Panc1 (cell line): ENCODE results near the gene LAMA5. TPM values are rescaled to one million over a fixed set of nuclear protein-coding genes. Genes with fewer than 3 reads are reported as not detected.

Source experiments
- ATAC-seq: fragments of 200-7000 bp; cut with Tn5 transposase; 2 replicates; pipeline ENCODE4 v1.9.1; 2020; ENCODE audit warnings: mild to moderate bottlenecking, moderate library complexity
- BruUV-seq: library from RNA; stranded (reverse); fragments of 400-500 nt; replicated peaks from 2 replicates; lab custom pipeline; 2021; lab: Mats Ljungman, UMichigan
- CTCF ChIA-PET: fragments of 300-600 bp; sonication (Branson Sonifier 250); formaldehyde crosslinking; loops from one replicate; lab custom pipeline; 2022; ENCODE audit warnings: antibody characterized with exemption; lab: Charles Lee
- POLR2A ChIA-PET: fragments of 300-600 bp; sonication (Branson Sonifier 250); formaldehyde crosslinking; loops from one replicate; lab custom pipeline; 2022; ENCODE audit warnings: antibody characterized with exemption; lab: Charles Lee
- DNase-seq: peaks from one replicate; pipeline ENCODE4 v3.0.0-alpha.2; 2010; ENCODE audit warnings: low read depth, low spot score
- H3K27ac ChIP-seq: 2 replicates; pipeline ENCODE4 v1.5.1; 2011; ENCODE audit warnings: mild to moderate bottlenecking, low read length, inconsistent platforms
- H3K27me3 ChIP-seq: fragments of 200-500 bp; sonication (Bioruptor generic); 2 replicates; pipeline ENCODE4 v1.6.0; 2014; ENCODE audit warnings: low read length, inconsistent platforms; ENCODE audit not compliant: control insufficient read depth, insufficient read depth
- H3K36me3 ChIP-seq: fragments of 200-500 bp; sonication (Bioruptor generic); 2 replicates; pipeline ENCODE4 v1.5.1; 2014; ENCODE audit warnings: inconsistent platforms, mild to moderate bottlenecking, low read length, moderate library complexity; ENCODE audit not compliant: control insufficient read depth, insufficient read depth
- H3K4me1 ChIP-seq: 2 replicates; pipeline ENCODE4 v1.5.1; 2011; ENCODE audit warnings: inconsistent platforms, mild to moderate bottlenecking, low read length, moderate library complexity; ENCODE audit not compliant: control insufficient read depth, insufficient read depth
- H3K4me3 ChIP-seq, 2 experiments: 2 replicates each; pipeline ENCODE4 v1.5.1; 2011 to 2012; ENCODE audit warnings: low read depth in 2 of 2, low read length in 2 of 2, mild to moderate bottlenecking in 2 of 2, inconsistent platforms in 1 of 2, moderate library complexity in 1 of 2
- H3K9me3 ChIP-seq: fragments of 200-500 bp; sonication (Bioruptor generic); 2 replicates; pipeline ENCODE4 v1.5.1; 2014; ENCODE audit warnings: low read depth, mild to moderate bottlenecking, inconsistent platforms, low read length, moderate library complexity; ENCODE audit not compliant: control insufficient read depth, insufficient read depth
- CTCF ChIP-seq: fragments of 450-650 bp; IDR thresholded peaks from 2 replicates; pipeline ENCODE4 v1.5.1; 2017; ENCODE audit warnings: mild to moderate bottlenecking
- POLR2AphosphoS5 ChIP-seq: IDR thresholded peaks from 2 replicates; pipeline ENCODE4 v1.6.1; 2012; ENCODE audit warnings: mild to moderate bottlenecking, low read depth, low read length, moderate library complexity
- SIN3A ChIP-seq: IDR thresholded peaks from 2 replicates; pipeline ENCODE4 v1.6.1; 2012; ENCODE audit warnings: low read depth, mild to moderate bottlenecking, low read length, moderate library complexity, borderline replicate concordance; ENCODE audit not compliant: insufficient read depth
- TCF7L2 ChIP-seq: IDR thresholded peaks from 2 replicates; pipeline ENCODE4 v1.6.1; 2011; ENCODE audit warnings: mild to moderate bottlenecking, low read depth, low read length, inconsistent platforms
- in situ Hi-C: cut with HindIII; loops from 2 replicates; pipeline ENCODE4 v1.10.0; 2016; ENCODE audit warnings: low sequenced_read_pairs, low pct_unique_long_range_greater_than_20kb
- intact Hi-C: fragments of 100-400 bp; cut with micrococcal nuclease; formaldehyde crosslinking; loops from one replicate; pipeline ENCODE4 v1.10.0; 2022; ENCODE audit not compliant: unreplicated experiment
- total RNA-seq: library from RNA; stranded (reverse); gene quantifications from one replicate; pipeline ENCODE4 v1.2.1, GENCODE V29; 2021; ENCODE audit not compliant: unreplicated experiment
- TF ChIP-seq, protein P1 (sequence below), 2 experiments: IDR thresholded peaks; 2 replicates each; pipeline ENCODE4 v1.6.1; 2011 to 2012; ENCODE audit warnings: low read depth in 2 of 2, control low read depth in 1 of 2, low read length in 1 of 2, mild to moderate bottlenecking in 1 of 2, moderate library complexity in 1 of 2; ENCODE audit not compliant: insufficient read depth in 1 of 2

Gene LAMA5
- total RNA-seq, 1 experiment from 2014 or later: 497 TPM

- TF ChIP-seq TCF7L2 (no peak), SIN3A (no peak), CTCF (no peak), POLR2AphosphoS5 (no peak)
- TF ChIP-seq, protein P1, sequence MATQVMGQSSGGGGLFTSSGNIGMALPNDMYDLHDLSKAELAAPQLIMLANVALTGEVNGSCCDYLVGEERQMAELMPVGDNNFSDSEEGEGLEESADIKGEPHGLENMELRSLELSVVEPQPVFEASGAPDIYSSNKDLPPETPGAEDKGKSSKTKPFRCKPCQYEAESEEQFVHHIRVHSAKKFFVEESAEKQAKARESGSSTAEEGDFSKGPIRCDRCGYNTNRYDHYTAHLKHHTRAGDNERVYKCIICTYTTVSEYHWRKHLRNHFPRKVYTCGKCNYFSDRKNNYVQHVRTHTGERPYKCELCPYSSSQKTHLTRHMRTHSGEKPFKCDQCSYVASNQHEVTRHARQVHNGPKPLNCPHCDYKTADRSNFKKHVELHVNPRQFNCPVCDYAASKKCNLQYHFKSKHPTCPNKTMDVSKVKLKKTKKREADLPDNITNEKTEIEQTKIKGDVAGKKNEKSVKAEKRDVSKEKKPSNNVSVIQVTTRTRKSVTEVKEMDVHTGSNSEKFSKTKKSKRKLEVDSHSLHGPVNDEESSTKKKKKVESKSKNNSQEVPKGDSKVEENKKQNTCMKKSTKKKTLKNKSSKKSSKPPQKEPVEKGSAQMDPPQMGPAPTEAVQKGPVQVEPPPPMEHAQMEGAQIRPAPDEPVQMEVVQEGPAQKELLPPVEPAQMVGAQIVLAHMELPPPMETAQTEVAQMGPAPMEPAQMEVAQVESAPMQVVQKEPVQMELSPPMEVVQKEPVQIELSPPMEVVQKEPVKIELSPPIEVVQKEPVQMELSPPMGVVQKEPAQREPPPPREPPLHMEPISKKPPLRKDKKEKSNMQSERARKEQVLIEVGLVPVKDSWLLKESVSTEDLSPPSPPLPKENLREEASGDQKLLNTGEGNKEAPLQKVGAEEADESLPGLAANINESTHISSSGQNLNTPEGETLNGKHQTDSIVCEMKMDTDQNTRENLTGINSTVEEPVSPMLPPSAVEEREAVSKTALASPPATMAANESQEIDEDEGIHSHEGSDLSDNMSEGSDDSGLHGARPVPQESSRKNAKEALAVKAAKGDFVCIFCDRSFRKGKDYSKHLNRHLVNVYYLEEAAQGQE (IDR thresholded peaks at IDR 0.05; ENCODE audit: insufficient read depth in 1 of 2, low read depth in 2 of 2, low read length in 1 of 2): no peak
- DNase-seq: no peak
- in situ Hi-C loops: no loop called here
- Histone ChIP-seq H3K4me1 (no peaks in the 10 kb centered on the region), H3K9me3 (no peaks in the 10 kb centered on the region), H3K27ac (no peak overlapping the region), H3K4me3 (no peak overlapping the region), H3K27me3 (no peaks in the 10 kb centered on the region), H3K36me3 (peaks cover 3% of the 10 kb centered on the region; the same call in 1 of the 2 replicates)
- BruUV-seq: no TSS peak
- ChIA-PET POLR2A (no interaction called here), CTCF (interaction anchor here (0.6 kb wide), 1 partner anchor 8 kb away, joined by 3 read pairs; no protein-coding TSS in a partner anchor)
- intact Hi-C loops: no loop called here
- no peak for ATAC-seq
These were observed 73.2 kb downstream of the LAMA5 start for GRCh38 chr20:62293946-62294345.

DNA sequence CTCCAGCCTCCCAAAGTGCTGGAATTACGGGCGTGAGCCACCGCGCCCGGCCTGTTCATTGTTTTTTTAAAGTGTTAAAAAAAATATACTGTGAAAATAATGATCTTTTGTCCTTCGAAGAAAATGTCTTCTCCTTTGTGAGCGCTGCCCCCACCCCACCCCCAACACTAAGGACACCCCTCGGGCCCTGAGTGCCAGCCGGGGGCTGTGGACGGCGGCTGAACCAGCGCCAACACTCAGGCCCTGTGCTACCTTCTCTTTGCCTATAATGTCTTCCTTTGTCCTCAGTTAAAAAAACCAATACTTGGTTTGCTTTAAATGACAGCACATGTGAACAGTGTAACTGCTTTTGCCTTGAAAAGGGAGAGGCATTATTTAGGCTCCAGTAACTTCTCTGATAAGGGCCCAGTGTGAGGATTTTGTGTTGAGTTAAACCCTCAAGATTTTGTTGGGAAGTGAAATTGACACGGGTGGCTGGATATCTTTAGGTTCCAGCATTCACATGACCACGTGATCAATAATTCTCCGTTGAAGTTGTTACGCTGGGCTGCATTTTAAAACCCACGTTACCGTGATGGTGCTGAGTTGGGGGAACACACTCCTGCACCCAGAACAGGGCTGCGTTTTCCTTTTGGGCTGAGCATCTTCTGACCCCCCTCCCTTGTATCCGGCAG, 73.9 kb downstream of the LAMA5 start:
- no peak overlapping the region for H3K27ac ChIP-seq
- DNase-seq: no peak
- no peak for TF ChIP-seq SIN3A
- no peak for TF ChIP-seq TCF7L2
- TF ChIP-seq POLR2AphosphoS5: no peak
- no peak for TF ChIP-seq CTCF
- TF ChIP-seq, protein P1 (IDR thresholded peaks at IDR 0.05; ENCODE audit: insufficient read depth in 1 of 2, low read depth in 2 of 2, low read length in 1 of 2): no peak
- in situ Hi-C loops: no loop called here
- POLR2A ChIA-PET: no interaction called here
- H3K4me3 ChIP-seq: no peak overlapping the region
- ATAC-seq: no peak
- no peaks in the 10 kb centered on the region for H3K9me3 ChIP-seq
- H3K4me1 ChIP-seq: no peaks in the 10 kb centered on the region
- intact Hi-C loops: no loop called here
- no TSS peak for BruUV-seq
- no peaks in the 10 kb centered on the region for H3K27me3 ChIP-seq
- CTCF ChIA-PET: no interaction called here
- H3K36me3 ChIP-seq: peaks cover 3% of the 10 kb centered on the region; the same call in 1 of the 2 replicates
